GM19240 (cell line): Measurements from ENCODE around the gene ADD2.

ENCODE experiments used
- DNase-seq: peaks from one replicate; pipeline ENCODE4 v3.0.0; 2011; ENCODE audit warnings: low spot score; ENCODE audit not compliant: insufficient read length

The ADD2 gene

GRCh38 chr2:70724366-70724765, 43.6 kb downstream of the ADD2 start:
- DNase-seq, result no peak

DNA sequence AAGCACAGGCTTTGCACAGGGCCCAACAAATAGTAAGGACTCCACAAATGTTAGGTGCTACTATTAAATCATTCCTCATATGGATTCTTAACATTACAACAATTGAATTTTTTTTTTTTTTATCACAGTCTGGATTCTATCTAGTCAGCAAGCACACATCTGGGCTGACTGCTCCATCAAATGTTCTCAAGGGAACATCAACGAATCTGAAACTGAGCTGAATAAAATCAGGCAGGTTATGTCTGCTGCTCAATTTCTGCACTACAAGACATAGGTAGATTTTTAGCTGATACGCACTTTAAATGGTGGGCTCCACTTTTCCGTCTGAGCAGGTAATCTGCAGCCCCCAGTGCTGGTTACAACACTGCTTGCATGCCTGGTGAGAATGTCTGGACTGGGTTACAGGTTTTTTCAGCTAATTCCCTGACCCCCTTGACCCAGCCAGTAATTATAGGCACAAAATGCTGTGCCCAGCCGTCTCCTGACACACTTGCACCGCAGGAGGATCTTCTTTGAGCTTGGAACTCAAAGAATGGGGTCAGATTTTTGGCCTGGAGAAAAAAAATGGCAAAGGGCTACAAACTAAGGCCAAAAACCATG, 44.6 kb downstream of the ADD2 start:
- DNase-seq, result no peak

GRCh38 chr2:70720124-70720523, 47.9 kb downstream of the ADD2 start:
- DNase-seq, result no peak

- DNase-seq, result no peak
These were observed 48.8 kb downstream of the ADD2 start for GRCh38 chr2:70719231-70719630.

- no peak for DNase-seq
These were observed 49.3 kb downstream of the ADD2 start for GRCh38 chr2:70718736-70719135.

GRCh38 chr2:70718241-70718640, 49.8 kb downstream of the ADD2 start:
- DNase-seq, result no peak

DNA sequence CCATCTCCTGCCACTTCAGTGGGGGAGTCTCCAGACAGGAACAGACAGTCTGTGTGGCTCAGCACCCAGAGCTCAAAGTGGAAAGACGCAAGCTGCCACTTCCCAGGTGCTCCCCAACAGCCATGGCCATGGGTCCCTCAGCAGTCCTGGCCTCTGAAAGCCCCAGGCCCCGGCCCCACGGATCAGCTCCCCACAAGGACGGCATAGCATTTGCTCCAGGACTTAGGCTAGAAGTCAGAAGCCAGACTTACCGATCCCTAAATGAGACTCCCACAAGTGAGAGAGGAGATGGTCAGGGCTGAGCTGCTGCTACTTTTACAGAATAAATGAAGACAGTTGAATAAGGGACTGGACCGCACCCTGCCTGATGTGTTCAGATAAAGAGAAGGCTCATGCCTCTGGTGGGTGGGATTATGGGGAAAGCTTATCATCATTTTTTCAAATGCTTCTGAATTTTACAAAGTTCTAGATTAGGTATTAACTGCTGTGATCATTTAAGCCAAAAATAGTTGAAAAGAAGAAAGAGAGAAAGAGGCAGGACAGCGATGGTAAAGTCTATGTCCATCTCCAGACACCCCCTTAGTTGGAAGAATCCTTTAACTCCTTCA, 50.5 kb downstream of the ADD2 start:
- no peak for DNase-seq

DNA sequence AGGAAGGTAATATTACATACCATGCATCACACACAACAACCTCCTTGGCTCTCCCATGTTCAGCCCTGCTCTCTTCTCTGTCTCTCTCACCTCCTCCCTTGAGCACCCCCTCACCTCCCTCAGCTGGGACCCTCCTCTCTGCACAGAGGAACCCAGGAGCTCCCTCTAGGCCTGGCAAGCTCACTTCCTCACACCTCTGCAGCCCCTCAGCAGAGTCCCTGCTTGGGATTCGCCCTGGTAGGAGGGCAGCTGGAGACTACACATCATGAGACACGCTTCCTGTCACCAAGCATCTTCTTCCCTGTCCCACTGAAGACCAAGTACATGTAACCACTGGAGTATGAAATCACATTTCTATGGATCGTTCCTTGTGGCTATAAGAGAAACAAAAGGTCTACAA, 51.0 kb downstream of the ADD2 start:
- DNase-seq, result no peak

- DNase-seq, result no peak
These were observed 51.8 kb downstream of the ADD2 start for GRCh38 chr2:70716131-70716743.

DNA sequence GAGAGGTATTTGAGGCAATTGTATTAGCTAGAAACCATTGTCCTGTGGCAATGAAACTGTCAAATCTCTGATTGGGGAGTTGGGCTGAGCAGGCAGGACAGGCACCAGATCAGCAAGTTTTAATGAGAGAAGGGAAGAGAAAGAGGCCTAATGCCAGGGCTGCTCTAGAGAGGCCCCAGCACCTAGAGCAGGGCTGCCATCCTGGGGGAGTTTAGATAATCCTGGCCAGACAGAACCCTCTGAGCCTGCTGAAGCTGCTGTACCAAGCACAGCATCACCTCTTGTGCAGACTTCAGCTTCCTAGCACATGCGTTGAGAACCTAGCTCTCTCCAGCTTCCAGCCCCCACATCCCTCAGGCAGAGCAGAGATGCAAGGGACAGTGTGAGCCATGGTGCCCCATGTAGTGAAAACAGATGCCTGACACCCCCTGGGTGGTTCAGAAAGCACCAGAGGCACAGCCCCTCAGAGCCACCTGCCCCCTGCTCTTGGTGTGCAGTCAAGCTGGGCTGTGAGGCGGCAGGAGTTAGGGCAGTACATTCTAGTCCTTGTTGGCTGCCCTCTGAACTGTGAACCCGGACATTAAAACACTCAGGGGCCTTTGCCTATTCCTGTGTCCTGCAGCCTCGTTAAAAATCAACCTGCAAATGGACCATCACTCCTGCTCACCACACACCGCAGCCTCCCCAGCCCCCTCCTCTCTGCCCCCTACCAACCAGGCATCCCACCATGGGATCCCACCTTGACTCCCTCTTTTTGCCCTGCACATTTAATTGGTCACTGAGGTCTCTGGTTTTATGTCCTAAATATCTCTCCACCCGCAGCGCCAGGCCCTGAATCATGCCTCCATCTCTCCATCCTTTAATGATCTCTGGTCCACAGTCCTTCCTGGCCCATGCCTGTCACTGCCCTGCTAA, 52.7 kb downstream of the ADD2 start:
- no peak for DNase-seq

- DNase-seq, result no peak
These were observed 53.7 kb downstream of the ADD2 start for GRCh38 chr2:70714141-70714905.

DNA sequence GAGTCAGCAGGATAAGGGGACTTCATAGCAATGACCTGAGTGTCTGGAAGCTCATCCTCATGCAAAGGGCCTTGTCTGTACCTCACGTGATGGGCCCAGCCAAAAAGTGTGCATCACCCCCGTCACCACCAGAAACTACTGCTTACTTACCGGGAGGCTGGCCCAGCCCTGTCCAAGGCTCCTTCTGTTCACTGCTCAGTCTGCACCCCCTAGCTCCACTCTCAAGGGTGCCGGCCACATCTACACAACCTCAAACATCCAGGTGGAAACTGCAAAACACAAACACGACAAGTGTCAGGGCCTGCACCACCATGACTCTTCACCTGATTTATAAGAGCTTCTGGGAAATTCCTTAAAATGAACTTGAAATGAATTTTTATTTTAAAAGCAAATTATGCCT, 55.1 kb downstream of the ADD2 start:
- no peak for DNase-seq

DNA sequence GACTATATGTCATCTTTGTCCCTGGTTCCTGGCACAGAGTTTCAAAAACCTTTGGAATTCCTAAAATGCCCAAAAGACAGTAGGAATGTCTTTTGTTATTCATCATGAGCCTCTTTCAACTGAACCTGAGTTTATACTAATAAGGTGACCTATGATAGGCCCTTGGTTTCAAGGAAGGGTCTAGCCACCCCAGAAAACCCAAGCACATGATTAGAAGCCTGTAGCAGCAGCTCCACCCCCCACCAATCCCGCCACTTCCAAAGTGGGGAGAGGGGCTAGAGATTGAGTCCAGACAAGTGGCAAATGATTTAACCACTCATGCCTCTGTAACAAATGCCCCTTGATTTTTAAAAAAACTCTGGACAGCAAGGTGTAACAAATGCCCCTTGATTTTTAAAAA, 56.8 kb downstream of the ADD2 start:
- DNase-seq, result no peak

GRCh38 chr2:70710038-70710690, 57.8 kb downstream of the ADD2 start:
- DNase-seq, result no peak

DNA sequence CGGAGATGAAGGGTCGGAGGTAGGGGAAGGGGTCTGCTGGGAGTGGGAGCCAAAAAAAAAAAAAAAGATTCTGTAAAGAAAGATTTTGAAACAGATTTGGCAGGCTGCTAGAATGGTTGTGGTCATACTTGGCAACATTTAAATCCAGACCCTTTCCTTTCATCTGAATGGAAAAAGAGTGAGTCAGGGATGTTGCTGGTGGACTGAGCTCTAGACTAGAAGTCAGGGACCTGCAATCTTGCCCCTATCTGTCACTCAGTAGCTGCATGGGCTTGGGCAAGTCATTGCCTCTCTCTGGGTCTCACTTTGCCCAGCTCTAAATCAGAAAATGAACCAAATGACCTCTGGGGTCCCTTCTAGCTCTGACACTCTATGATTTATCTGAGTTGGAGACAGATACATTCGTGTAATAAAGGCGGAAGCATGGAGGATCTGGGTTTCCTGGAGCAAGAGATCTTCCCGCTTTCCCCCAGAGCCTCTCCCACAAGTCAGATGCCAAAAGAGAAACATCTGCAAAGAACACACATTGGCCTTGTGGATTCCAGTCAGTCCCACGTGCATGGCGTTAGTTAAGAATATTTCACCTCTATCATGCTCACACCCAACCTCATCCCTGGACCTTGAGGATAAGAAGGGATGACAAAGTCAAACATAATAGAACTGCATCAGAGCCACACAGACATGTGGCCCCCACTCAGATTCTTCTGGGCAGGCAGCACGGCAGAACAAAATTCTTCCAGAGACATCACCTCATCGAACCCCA, 58.5 kb downstream of the ADD2 start:
- DNase-seq, result no peak

DNA sequence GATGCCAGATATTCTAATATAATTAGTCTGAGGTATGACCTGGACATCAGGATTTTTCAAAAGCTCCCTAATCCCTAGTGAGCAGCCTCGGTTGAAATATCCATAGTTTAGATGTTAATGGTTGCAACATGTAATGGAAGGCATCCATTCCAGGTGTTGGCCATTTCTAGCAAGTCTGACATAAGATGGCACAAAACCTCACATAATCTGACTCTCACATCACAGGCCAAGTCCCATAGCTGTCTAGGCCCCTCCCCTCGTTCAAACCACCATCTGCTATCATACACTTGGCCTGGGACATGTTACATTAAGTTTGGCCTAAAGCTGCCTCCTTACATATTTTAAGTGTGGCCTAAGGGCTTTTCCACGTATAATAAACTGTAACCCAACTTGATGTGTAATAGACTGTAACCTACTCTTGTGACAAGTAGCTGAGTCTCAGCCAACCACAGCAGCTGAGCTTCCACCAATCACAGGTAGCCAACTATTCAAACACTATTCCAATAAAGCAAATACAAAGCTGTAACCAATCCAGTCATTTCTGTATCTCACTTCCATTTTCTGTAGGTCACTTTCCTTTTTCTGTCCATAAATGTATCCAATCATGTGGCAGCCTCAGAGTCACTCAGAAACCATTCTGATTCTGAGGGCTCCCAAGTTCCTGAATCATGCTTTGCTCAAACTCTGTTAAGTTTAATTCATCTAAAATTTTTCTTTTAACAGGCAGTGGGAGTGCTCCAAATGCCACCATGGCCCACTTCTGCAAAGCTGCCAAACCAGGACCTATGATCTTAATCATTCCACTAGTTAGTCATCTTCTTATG, 59.4 kb downstream of the ADD2 start:
- no peak for DNase-seq

GRCh38 chr2:70707706-70708105, 60.3 kb downstream of the ADD2 start:
- DNase-seq, result no peak

DNA sequence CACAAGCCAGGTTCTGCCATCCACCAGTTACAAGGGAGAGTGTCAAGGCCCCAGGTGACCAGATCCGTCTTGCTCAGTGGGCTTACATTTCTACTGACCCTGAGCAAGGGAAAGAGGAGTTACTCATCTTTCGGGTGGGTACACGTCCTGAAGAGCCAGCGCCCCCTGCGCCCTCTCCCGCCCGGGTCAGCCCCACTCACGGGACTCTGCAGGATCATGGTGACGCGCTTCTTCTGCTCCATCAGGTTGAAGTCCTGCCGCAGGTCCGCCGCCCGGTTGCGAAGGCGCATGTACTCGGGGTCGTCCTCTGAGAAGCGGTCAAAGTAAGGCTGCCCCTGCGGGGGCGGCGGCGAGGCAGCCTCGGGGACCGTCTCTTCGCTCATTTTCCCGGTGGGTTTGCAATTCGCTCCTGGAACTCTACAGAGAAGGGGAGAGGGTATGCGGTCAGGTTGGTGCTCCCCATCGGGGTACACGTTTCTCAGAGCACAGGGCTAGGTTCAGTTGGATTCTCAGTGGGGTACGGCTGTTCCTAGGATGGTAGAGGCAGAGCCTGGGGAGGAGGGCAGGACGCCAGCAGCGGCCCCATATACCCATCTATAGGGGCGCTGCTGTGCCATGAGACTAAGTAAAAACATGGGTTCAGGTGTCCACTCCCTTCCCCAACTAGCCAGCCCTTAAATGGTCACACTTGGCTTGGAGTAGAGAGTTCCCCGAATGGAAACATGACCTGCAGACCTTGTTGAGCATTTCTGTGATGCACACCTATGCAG, 61.8 kb downstream of the ADD2 start:
- DNase-seq, result no peak
